ENCODE data around the gene FAM76A. TPM values are rescaled to one million over a fixed set of nuclear protein-coding genes. Genes with fewer than 3 reads are reported as not detected.

The FAM76A gene
- total and polyA plus RNA-seq, 2 experiments from 2014 or later: 3.5 to 9.8 TPM

GRCh38 chr1:27770293-27770830 is 44.6 kb downstream of the FAM76A start:
- no peaks in the 10 kb centered on the region for H3K9me3 ChIP-seq (ENCODE audit: low read depth)
- H3K79me2 ChIP-seq: peaks cover 20% of the 10 kb centered on the region
- H3K4me2 ChIP-seq: no peak overlapping the region
- H3K4me1 ChIP-seq (ENCODE audit: insufficient read depth): peaks cover 10% of the 10 kb centered on the region
- H4K20me1 ChIP-seq (ENCODE audit: insufficient read depth, poor library complexity, severe bottlenecking): peaks cover 8% of the 10 kb centered on the region
- H3K9me2 ChIP-seq (replicated peaks; ENCODE audit: insufficient read depth): no peaks in the 10 kb centered on the region
- no peak for DNase-seq (ENCODE audit: low spot score)
- H3K36me3 ChIP-seq (replicated peaks; ENCODE audit: insufficient read depth, low read depth): no peaks in the 10 kb centered on the region
- no peaks in the 10 kb centered on the region for H3K27me3 ChIP-seq
- WGBS (ENCODE audit: low lambda C conversion rate, missing lambda C conversion rate): 11% methylated on average over 2 of the region's 2 CpGs
- H3K27ac ChIP-seq: no peak overlapping the region
- no peak overlapping the region for H3K4me3 ChIP-seq
- H2AFZ ChIP-seq: no peak overlapping the region
- TF ChIP-seq EZH2phosphoT487 (IDR thresholded peaks at IDR 0.05; ENCODE audit: low read depth, severe bottlenecking, unreplicated experiment): no peak
- no peak for TF ChIP-seq CTCF (IDR thresholded peaks at IDR 0.05; ENCODE audit: poor library complexity)
- TF ChIP-seq EZH2 (IDR thresholded peaks at IDR 0.05; ENCODE audit: borderline replicate concordance): no peak

- no peaks in the 10 kb centered on the region for H3K9me2 ChIP-seq (replicated peaks; ENCODE audit: insufficient read depth)
- no peak for DNase-seq (ENCODE audit: low spot score)
- 48% methylated on average over 18 of the region's 18 CpGs for WGBS (ENCODE audit: low lambda C conversion rate, missing lambda C conversion rate)
- H3K4me2 ChIP-seq: peak overlapping the region; percentile 58
- H3K36me3 ChIP-seq (replicated peaks; ENCODE audit: insufficient read depth, low read depth): no peaks in the 10 kb centered on the region
- H3K4me1 ChIP-seq (ENCODE audit: insufficient read depth): peaks cover 10% of the 10 kb centered on the region
- no peak for TF ChIP-seq EZH2phosphoT487 (IDR thresholded peaks at IDR 0.05; ENCODE audit: low read depth, severe bottlenecking, unreplicated experiment)
- no peak for TF ChIP-seq CTCF (IDR thresholded peaks at IDR 0.05; ENCODE audit: poor library complexity)
- TF ChIP-seq EZH2 (IDR thresholded peaks at IDR 0.05; ENCODE audit: borderline replicate concordance): no peak
- H3K79me2 ChIP-seq: peaks cover 39% of the 10 kb centered on the region
- peak overlapping the region; percentile 43 for H2AFZ ChIP-seq
- H4K20me1 ChIP-seq (ENCODE audit: insufficient read depth, poor library complexity, severe bottlenecking): peaks cover 9% of the 10 kb centered on the region
- H3K4me3 ChIP-seq: no peak overlapping the region
- H3K27ac ChIP-seq: peak overlapping the region; percentile 71
- H3K27me3 ChIP-seq: no peaks in the 10 kb centered on the region
- H3K9me3 ChIP-seq (ENCODE audit: low read depth): no peaks in the 10 kb centered on the region
Observed at GRCh38 chr1:27772036-27772931, 46.5 kb downstream of the FAM76A start.

GRCh38 chr1:27772932-27773825 is 47.4 kb downstream of the FAM76A start, which contains the start of gene STX12:
Gene STX12, plus strand, starts transcription at chr1:27773219. Its CDS starts 89 bp downstream, at chr1:27773308.
- Histone ChIP-seq H3K79me2 (peaks cover 44% of the 10 kb centered on the region), H3K36me3 (replicated peaks; ENCODE audit: insufficient read depth, low read depth) (no peaks in the 10 kb centered on the region)
- TF ChIP-seq CTCF (IDR thresholded peaks at IDR 0.05; ENCODE audit: poor library complexity): no peak
- no peak for TF ChIP-seq EZH2 (IDR thresholded peaks at IDR 0.05; ENCODE audit: borderline replicate concordance)
- no peak for TF ChIP-seq EZH2phosphoT487 (IDR thresholded peaks at IDR 0.05; ENCODE audit: low read depth, severe bottlenecking, unreplicated experiment)

More at GRCh38 chr1:27772932-27773825, 47.4 kb downstream of the FAM76A start, which contains the start of gene STX12:
- Histone ChIP-seq H2AFZ (peak within 1 kb of the TSS; percentile 43), H3K9me2 (replicated peaks; ENCODE audit: insufficient read depth) (no peaks in the 10 kb centered on the region), H3K27ac (peak within 1 kb of the TSS; percentile 83), H3K4me1 (ENCODE audit: insufficient read depth) (peaks cover 14% of the 10 kb centered on the region), H3K9me3 (ENCODE audit: low read depth) (no peaks in the 10 kb centered on the region), H3K4me3 (peak within 1 kb of the TSS; percentile 58), H3K4me2 (peak within 1 kb of the TSS; percentile 91), H3K27me3 (no peaks in the 10 kb centered on the region), H4K20me1 (ENCODE audit: insufficient read depth, poor library complexity, severe bottlenecking) (peaks cover 9% of the 10 kb centered on the region)
- WGBS (ENCODE audit: low lambda C conversion rate, missing lambda C conversion rate): 2% methylated on average over 54 of the region's 58 CpGs
- DNase-seq (ENCODE audit: low spot score): peak; percentile 99

Measured in hepatocyte (in vitro differentiated cells).